K562 (cell line): ENCODE measurements around the gene COL4A1. TPM values are rescaled to one million over a fixed set of nuclear protein-coding genes. Genes with fewer than 3 reads are reported as not detected.

Experiments used
- ATAC-seq: fragments of 200-7000 bp; cut with Tn5 transposase; 3 replicates; pipeline ENCODE4 v1.9.1; 2020; ENCODE audit warnings: moderate library complexity
- BruUV-seq: library from RNA; stranded (reverse); fragments of 400-500 nt; replicated peaks from 2 replicates; lab custom pipeline; 2021; lab: Mats Ljungman, UMichigan
- CTCF ChIA-PET: fragments of 300-600 bp; formaldehyde crosslinking; extraction: SDS; loops from one replicate; lab custom pipeline; 2021; ENCODE audit warnings: low intra/inter-chr PET ratio; lab: Yijun Ruan, JAX
- POLR2A ChIA-PET: fragments of 300-600, 350-650 bp; sonication (Branson Sonifier 250); formaldehyde crosslinking; extraction: SDS; loops from one replicate; lab custom pipeline; 2021; ENCODE audit warnings: antibody characterized with exemption, inconsistent platforms; lab: Yijun Ruan, JAX
- DNase-seq, 4 experiments: peaks; one replicate each; pipeline versions ENCODE4 v3.0.0 to v3.0.0-alpha.2; 2011 to 2018; ENCODE audit warnings: low spot score in 3 of 4, mixed read lengths in 3 of 4; ENCODE audit errors: extremely low read depth in 1 of 4
- FAIRE-seq: peaks from 2 replicates; lab custom pipeline; 2011; peaks lifted over from hg19 to GRCh38; lab: Jason Lieb, UNC
- H2AFZ ChIP-seq: 2 replicates; pipeline ENCODE4 v1.6.0; 2011; ENCODE audit warnings: low read depth, low read length, control low read depth, inconsistent platforms
- H3K27ac ChIP-seq: fragments of 200-600 bp; 3 replicates; pipeline ENCODE4 v1.8.0; 2011; ENCODE audit warnings: low read depth, mild to moderate bottlenecking, control low read depth, inconsistent platforms, low read length, moderate library complexity, mixed read lengths; ENCODE audit errors: extremely low read depth
- H3K27me3 ChIP-seq, 2 experiments: fragments of 300-600 bp in 1 of 2; 2 replicates in 1 of 2; 3 replicates in 1 of 2; pipeline versions ENCODE4 v1.6.0 to v1.8.0; 2011; ENCODE audit warnings: inconsistent platforms in 2 of 2, low read length in 2 of 2, mild to moderate bottlenecking in 1 of 2, mixed read lengths in 1 of 2, moderate library complexity in 1 of 2; ENCODE audit not compliant: control insufficient read depth in 2 of 2, insufficient read depth in 2 of 2
- H3K36me3 ChIP-seq: fragments of 300-600 bp; 3 replicates; pipeline ENCODE4 v1.8.0; 2011; ENCODE audit warnings: mild to moderate bottlenecking, low read length, inconsistent platforms; ENCODE audit not compliant: control insufficient read depth, insufficient read depth
- H3K4me1 ChIP-seq, 2 experiments: fragments of 200-600 bp in 1 of 2; replicated peaks in 1 of 2; 2 replicates in 1 of 2; 3 replicates in 1 of 2; pipeline versions ENCODE4 v1.5.1 to v1.8.0; 2011; ENCODE audit warnings: inconsistent platforms in 2 of 2, low read length in 2 of 2, mild to moderate bottlenecking in 1 of 2, mixed read lengths in 1 of 2, moderate library complexity in 1 of 2; ENCODE audit not compliant: control insufficient read depth in 2 of 2, insufficient read depth in 2 of 2
- H3K4me2 ChIP-seq: 2 replicates; pipeline ENCODE4 v1.6.1; 2011; ENCODE audit warnings: low read length, control low read depth, inconsistent platforms, mixed read lengths; ENCODE audit not compliant: insufficient read depth
- H3K4me3 ChIP-seq: fragments of 200-600 bp; sonication (generic), shearing (Covaris generic); 2 replicates; pipeline ENCODE4 v1.5.1; 2016; ENCODE audit warnings: control low read depth, inconsistent platforms
- H3K79me2 ChIP-seq: fragments of 200-600 bp; 3 replicates; pipeline ENCODE4 v1.8.0; 2011; ENCODE audit warnings: low read length, inconsistent platforms; ENCODE audit not compliant: control insufficient read depth, insufficient read depth
- H3K9ac ChIP-seq, 2 experiments: 2 replicates each; pipeline versions ENCODE4 v1.6.0 to v1.6.1; 2011; ENCODE audit warnings: low read depth in 2 of 2, low read length in 2 of 2, control low read depth in 1 of 2, inconsistent platforms in 1 of 2, mild to moderate bottlenecking in 1 of 2, mixed read lengths in 1 of 2; ENCODE audit not compliant: insufficient read depth in 1 of 2
- H3K9me1 ChIP-seq: one replicate; pipeline ENCODE4 v1.6.0; 2011; ENCODE audit warnings: inconsistent platforms, mild to moderate bottlenecking, low read length, moderate library complexity; ENCODE audit not compliant: control insufficient read depth, insufficient read depth
- H3K9me3 ChIP-seq: replicated peaks from 2 replicates; pipeline ENCODE4 v1.5.1; 2011; ENCODE audit warnings: low read depth, low read length, inconsistent platforms; ENCODE audit not compliant: control insufficient read depth, insufficient read depth
- H4K20me1 ChIP-seq: replicated peaks from 2 replicates; pipeline ENCODE4 v1.6.1; 2011; ENCODE audit warnings: low read length, inconsistent platforms, mixed read lengths; ENCODE audit not compliant: control insufficient read depth, insufficient read depth
- AFF1 ChIP-seq, 2 experiments: fragments of 450-650 bp; IDR thresholded peaks; 2 replicates each; pipeline ENCODE4 v1.6.1; 2018; ENCODE audit warnings: mild to moderate bottlenecking in 2 of 2, low read depth in 1 of 2; ENCODE audit not compliant: partially characterized antibody in 2 of 2
- TEAD4 ChIP-seq, 2 experiments: sonication (generic) in 1 of 2; formaldehyde crosslinking in 1 of 2; IDR thresholded peaks; 2 replicates each; pipeline versions ENCODE4 v1.6.1 to v1.8.0; 2012 to 2022; ENCODE audit warnings: borderline replicate concordance in 1 of 2, inconsistent platforms in 1 of 2, low read length in 1 of 2, mild to moderate bottlenecking in 1 of 2, missing genetic modification reagents in 1 of 2
- ZNF511 ChIP-seq: sonication (generic); formaldehyde crosslinking; IDR thresholded peaks from 2 replicates; pipeline ENCODE4 v1.8.0; 2022; ENCODE audit warnings: mild to moderate bottlenecking, missing genetic modification reagents
- WGBS: fragments of 100-300 bp; shearing (Covaris generic); methylation state at CpG from one replicate; pipeline ENCODE4 v1.1.6; 2016; ENCODE audit warnings: low coverage, mixed read lengths; ENCODE audit not compliant: insufficient coverage; ENCODE audit errors: missing lambda C conversion rate; 5-methylcytosine and 5-hydroxymethylcytosine counted together
- in situ Hi-C: fragments of 300-500 bp; cut with MboI; formaldehyde crosslinking; loops from 4 replicates; pipeline ENCODE4 v1.15.0; 2018; ENCODE audit warnings: inconsistent platforms, mixed read lengths
- intact Hi-C: fragments of 100-400 bp; cut with micrococcal nuclease; formaldehyde crosslinking; loops from 2 replicates; pipeline ENCODE4 v1.14.2; 2022
- polyA plus RNA-seq, 8 experiments: library from polyadenylated mRNA; depleted of rRNA in 4 of 8; stranded (reverse) in 5 of 8; unstranded in 3 of 8; fragments of >200 nt; fragmentation: Nextera tagmentation in 2 of 8; fragmentation: Illumina TruSeq in 1 of 8; extraction: Ambion mirVana in 2 of 8; extraction: Trizol in 1 of 8; gene quantifications; 2 replicates each; pipeline versions ENCODE4 v1.2.1 to v1.2.3, GENCODE V29; 2011 to 2014; ENCODE audit warnings: inconsistent platforms in 1 of 8, missing spikeins in 1 of 8
- total RNA-seq, 7 experiments: library from RNA; depleted of rRNA in 6 of 7; stranded (reverse); fragments of >200 nt in 6 of 7; fragmentation: Illumina TruSeq in 2 of 7; extraction: Trizol in 2 of 7; gene quantifications; 2 replicates each; pipeline versions ENCODE4 v1.2.1 to v1.2.3, GENCODE V29; 2011 to 2021; ENCODE audit warnings: low replicate concordance in 1 of 7

Gene COL4A1
- total and polyA plus RNA-seq, 9 of the 15 experiments (the other 6 are each of a cell fraction or from before 2014, with no cell fraction given) = 0.35 TPM; not detected in 8

GRCh38 chr13:110199046-110199831 lies 107.7 kb downstream of the COL4A1 start:
- no peak for FAIRE-seq
- in situ Hi-C loops = no loop called here
- CTCF ChIA-PET = no interaction called here

More at GRCh38 chr13:110199046-110199831, 107.7 kb downstream of the COL4A1 start:
- Histone ChIP-seq H2AFZ (no peak overlapping the region), H3K27ac (no peak overlapping the region), H4K20me1 (no peaks in the 10 kb centered on the region), H3K36me3 (no peaks in the 10 kb centered on the region), H3K9me1 (no peaks in the 10 kb centered on the region), H3K9me3 (no peaks in the 10 kb centered on the region), H3K4me2 (no peak overlapping the region), H3K9ac (no peak overlapping the region), H3K4me1 (no peaks in the 10 kb centered on the region), H3K4me3 (no peak overlapping the region), H3K27me3 (peaks cover 2 to 21% of the 10 kb centered on the region in 2 experiments; a peak in 3 of 5 replicates), H3K79me2 (no peaks in the 10 kb centered on the region)
- TF ChIP-seq ZNF511 (CRISPR knock-in tag) (no peak), TEAD4 (IDR thresholded peaks at IDR 0.05; ENCODE audit: low read length) (no peak), TEAD4 (CRISPR knock-in tag; IDR thresholded peaks at IDR 0.05; ENCODE audit: borderline replicate concordance) (no peak), AFF1 (IDR thresholded peaks at IDR 0.05; ENCODE audit: low read depth in 1 of 2, partially characterized antibody in 2 of 2) (no peak)
- POLR2A ChIA-PET = no interaction called here
- no peak for ATAC-seq
- intact Hi-C loops = no loop called here
- BruUV-seq = no TSS peak
- DNase-seq = no peak
- WGBS = 0% methylated on average over 7 of the region's 18 CpGs
